Neural cell (in vitro differentiated cells): Measurements from ENCODE around the gene PARD6G. TPM values are rescaled to one million over a fixed set of nuclear protein-coding genes. Genes with fewer than 3 reads are reported as not detected.
A peak's percentile ranks its signal among the peaks of the same experiment; 100 is the strongest.

Experiments
- H2AFZ ChIP-seq: fragments of 200-600, 300-800 bp; sonication (generic), shearing (Covaris generic); 2 replicates; pipeline ENCODE4 v1.6.0; 2014; ENCODE audit warnings: low read depth, mild to moderate bottlenecking, antibody characterized with exemption, low read length, moderate library complexity
- H3F3A ChIP-seq: fragments of 200-600 bp; shearing (Covaris generic); 2 replicates; pipeline ENCODE4 v1.6.1; 2016; ENCODE audit warnings: mild to moderate bottlenecking, moderate library complexity, mixed read lengths, antibody characterized with exemption, low read length; ENCODE audit not compliant: insufficient read depth, poor library complexity, severe bottlenecking
- H3K27ac ChIP-seq: fragments of 200-600, 300-800 bp; sonication (generic), shearing (Covaris generic); 2 replicates; pipeline ENCODE4 v1.5.1; 2014; ENCODE audit warnings: mild to moderate bottlenecking, low read length, moderate library complexity
- H3K27me3 ChIP-seq: fragments of 300-800, 200-600 bp; sonication (generic), shearing (Covaris generic); 2 replicates; pipeline ENCODE4 v1.6.0; 2014; ENCODE audit warnings: mild to moderate bottlenecking, low read depth, low read length, moderate library complexity; ENCODE audit not compliant: insufficient read depth
- H3K36me3 ChIP-seq: fragments of 300-800, 200-600 bp; sonication (generic), shearing (Covaris generic); 2 replicates; pipeline ENCODE4 v1.5.1; 2014; ENCODE audit warnings: mild to moderate bottlenecking, antibody characterized with exemption, low read length, moderate library complexity; ENCODE audit not compliant: insufficient read depth
- H3K4me2 ChIP-seq: fragments of 300-800, 200-600 bp; sonication (generic), shearing (Covaris generic); 2 replicates; pipeline ENCODE4 v1.6.0; 2014; ENCODE audit warnings: mild to moderate bottlenecking, low read length
- H3K4me3 ChIP-seq: fragments of 300-800, 200-600 bp; sonication (generic), shearing (Covaris generic); 2 replicates; pipeline ENCODE4 v1.5.1; 2014; ENCODE audit warnings: mild to moderate bottlenecking, low read length, moderate library complexity
- H3K79me2 ChIP-seq: fragments of 200-600 bp; shearing (Covaris generic); replicated peaks from 2 replicates; pipeline ENCODE4 v1.6.0; 2014; ENCODE audit warnings: mild to moderate bottlenecking, low read length, moderate library complexity; ENCODE audit not compliant: insufficient read depth
- H3K9ac ChIP-seq: fragments of 300-800, 200-600 bp; sonication (generic), shearing (Covaris generic); 2 replicates; pipeline ENCODE4 v1.6.1; 2016; ENCODE audit warnings: mild to moderate bottlenecking, low read length, mixed read lengths
- H3K9me2 ChIP-seq: fragments of 200-600 bp; shearing (Covaris generic); 2 replicates; pipeline ENCODE4 v1.6.1; 2016; ENCODE audit warnings: mild to moderate bottlenecking, low read length, mixed read lengths; ENCODE audit not compliant: insufficient read depth
- H3K9me3 ChIP-seq: fragments of 200-600, 300-800 bp; sonication (generic), shearing (Covaris generic); 2 replicates; pipeline ENCODE4 v1.6.1; 2016; ENCODE audit warnings: mild to moderate bottlenecking, mixed run types, low read length, moderate library complexity, mixed read lengths
- H4K20me1 ChIP-seq: fragments of 200-600 bp; shearing (Covaris generic); 2 replicates; pipeline ENCODE4 v1.6.1; 2016; ENCODE audit warnings: mild to moderate bottlenecking, mixed run types; ENCODE audit not compliant: insufficient read depth
- EP300 ChIP-seq: fragments of 450-650 bp; conservative IDR thresholded peaks from 2 replicates; pipeline ENCODE4 v1.6.1; 2014; ENCODE audit warnings: antibody characterized with exemption, mild to moderate bottlenecking, moderate library complexity; ENCODE audit not compliant: poor library complexity, severe bottlenecking
- EZH2 ChIP-seq: fragments of 200-600, 300-800 bp; shearing (Covaris generic), sonication (generic); IDR thresholded peaks from 2 replicates; pipeline ENCODE4 v1.6.1; 2014; ENCODE audit warnings: antibody characterized with exemption, low read length, borderline replicate concordance, mild to moderate bottlenecking; ENCODE audit not compliant: insufficient read depth, poor library complexity, severe bottlenecking
- MXI1 ChIP-seq: fragments of 450-650 bp; conservative IDR thresholded peaks from 2 replicates; pipeline ENCODE4 v1.6.1; 2014; ENCODE audit warnings: antibody characterized with exemption, mild to moderate bottlenecking; ENCODE audit not compliant: poor library complexity, severe bottlenecking
- POLR2AphosphoS5 ChIP-seq: IDR thresholded peaks from 2 replicates; pipeline ENCODE4 v1.6.1; 2012
- RAD21 ChIP-seq: fragments of 450-650 bp; conservative IDR thresholded peaks from 2 replicates; pipeline ENCODE4 v1.6.1; 2014; ENCODE audit warnings: antibody characterized with exemption, mild to moderate bottlenecking, moderate library complexity
- SMC3 ChIP-seq: fragments of 450-650 bp; conservative IDR thresholded peaks from 2 replicates; pipeline ENCODE4 v1.6.1; 2014; ENCODE audit warnings: antibody characterized with exemption, mild to moderate bottlenecking, moderate library complexity; ENCODE audit not compliant: poor library complexity
- TAF1 ChIP-seq: IDR thresholded peaks from 2 replicates; pipeline ENCODE4 v1.6.1; 2012; ENCODE audit warnings: low read depth
- polyA plus RNA-seq: library from polyadenylated mRNA; depleted of rRNA; stranded (reverse); fragments of >200 nt; gene quantifications from 2 replicates; pipeline ENCODE4 v1.2.3, GENCODE V29; 2014
- TF ChIP-seq, protein P1 (sequence below): IDR thresholded peaks from 2 replicates; pipeline ENCODE4 v1.6.1; 2012; ENCODE audit warnings: borderline replicate concordance
- TF ChIP-seq, protein P2 (sequence below): fragments of 450-650 bp; IDR thresholded peaks from 2 replicates; pipeline ENCODE4 v1.5.1; 2014; ENCODE audit warnings: antibody characterized with exemption, mild to moderate bottlenecking, moderate library complexity; ENCODE audit not compliant: poor library complexity, severe bottlenecking

The PARD6G gene
- polyA plus RNA-seq, 1 donor from 2014 or later: 9.3 TPM

- Histone ChIP-seq H3K27ac (no peak overlapping the region), H3F3A (no peaks in the 10 kb centered on the region), H3K9ac (no peak overlapping the region)
Observed at GRCh38 chr18:80157708-80158343, 89.5 kb downstream of the PARD6G start.

DNA sequence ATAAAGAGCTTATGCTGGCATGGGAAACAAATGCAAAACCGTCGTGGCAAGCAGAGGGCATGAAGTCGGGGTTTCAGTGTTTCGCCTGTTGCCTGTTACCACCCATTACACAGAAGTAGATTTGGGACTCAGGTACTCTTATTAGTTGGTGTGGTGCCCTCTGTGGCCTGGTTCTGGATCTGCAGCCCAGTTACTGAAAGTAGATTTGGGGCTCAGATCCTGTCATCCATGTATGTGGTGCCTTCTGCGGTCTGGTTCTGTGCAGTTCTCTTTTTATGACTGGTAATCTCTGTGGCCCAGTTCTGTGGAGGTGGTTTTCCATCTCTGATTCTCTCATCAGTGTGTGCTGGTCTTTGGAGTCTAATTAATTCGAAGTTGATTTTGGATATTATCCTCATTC is 93.0 kb downstream of the PARD6G start:
- no peak overlapping the region for H3K9ac ChIP-seq
- no peak overlapping the region for H2AFZ ChIP-seq
- H3K36me3 ChIP-seq: no peaks in the 10 kb centered on the region
- H3K9me3 ChIP-seq: no peaks in the 10 kb centered on the region
- H3K4me2 ChIP-seq: no peak overlapping the region
- H3F3A ChIP-seq: no peaks in the 10 kb centered on the region
- H3K4me3 ChIP-seq: no peak overlapping the region
- H3K27ac ChIP-seq: no peak overlapping the region
- no peaks in the 10 kb centered on the region for H3K79me2 ChIP-seq
- TF ChIP-seq, protein P1, sequence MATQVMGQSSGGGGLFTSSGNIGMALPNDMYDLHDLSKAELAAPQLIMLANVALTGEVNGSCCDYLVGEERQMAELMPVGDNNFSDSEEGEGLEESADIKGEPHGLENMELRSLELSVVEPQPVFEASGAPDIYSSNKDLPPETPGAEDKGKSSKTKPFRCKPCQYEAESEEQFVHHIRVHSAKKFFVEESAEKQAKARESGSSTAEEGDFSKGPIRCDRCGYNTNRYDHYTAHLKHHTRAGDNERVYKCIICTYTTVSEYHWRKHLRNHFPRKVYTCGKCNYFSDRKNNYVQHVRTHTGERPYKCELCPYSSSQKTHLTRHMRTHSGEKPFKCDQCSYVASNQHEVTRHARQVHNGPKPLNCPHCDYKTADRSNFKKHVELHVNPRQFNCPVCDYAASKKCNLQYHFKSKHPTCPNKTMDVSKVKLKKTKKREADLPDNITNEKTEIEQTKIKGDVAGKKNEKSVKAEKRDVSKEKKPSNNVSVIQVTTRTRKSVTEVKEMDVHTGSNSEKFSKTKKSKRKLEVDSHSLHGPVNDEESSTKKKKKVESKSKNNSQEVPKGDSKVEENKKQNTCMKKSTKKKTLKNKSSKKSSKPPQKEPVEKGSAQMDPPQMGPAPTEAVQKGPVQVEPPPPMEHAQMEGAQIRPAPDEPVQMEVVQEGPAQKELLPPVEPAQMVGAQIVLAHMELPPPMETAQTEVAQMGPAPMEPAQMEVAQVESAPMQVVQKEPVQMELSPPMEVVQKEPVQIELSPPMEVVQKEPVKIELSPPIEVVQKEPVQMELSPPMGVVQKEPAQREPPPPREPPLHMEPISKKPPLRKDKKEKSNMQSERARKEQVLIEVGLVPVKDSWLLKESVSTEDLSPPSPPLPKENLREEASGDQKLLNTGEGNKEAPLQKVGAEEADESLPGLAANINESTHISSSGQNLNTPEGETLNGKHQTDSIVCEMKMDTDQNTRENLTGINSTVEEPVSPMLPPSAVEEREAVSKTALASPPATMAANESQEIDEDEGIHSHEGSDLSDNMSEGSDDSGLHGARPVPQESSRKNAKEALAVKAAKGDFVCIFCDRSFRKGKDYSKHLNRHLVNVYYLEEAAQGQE: no peak
- no peak for TF ChIP-seq POLR2AphosphoS5
- no peak for TF ChIP-seq EP300
- TF ChIP-seq SMC3: no peak
- no peak for TF ChIP-seq EZH2
- TF ChIP-seq, protein P2, sequence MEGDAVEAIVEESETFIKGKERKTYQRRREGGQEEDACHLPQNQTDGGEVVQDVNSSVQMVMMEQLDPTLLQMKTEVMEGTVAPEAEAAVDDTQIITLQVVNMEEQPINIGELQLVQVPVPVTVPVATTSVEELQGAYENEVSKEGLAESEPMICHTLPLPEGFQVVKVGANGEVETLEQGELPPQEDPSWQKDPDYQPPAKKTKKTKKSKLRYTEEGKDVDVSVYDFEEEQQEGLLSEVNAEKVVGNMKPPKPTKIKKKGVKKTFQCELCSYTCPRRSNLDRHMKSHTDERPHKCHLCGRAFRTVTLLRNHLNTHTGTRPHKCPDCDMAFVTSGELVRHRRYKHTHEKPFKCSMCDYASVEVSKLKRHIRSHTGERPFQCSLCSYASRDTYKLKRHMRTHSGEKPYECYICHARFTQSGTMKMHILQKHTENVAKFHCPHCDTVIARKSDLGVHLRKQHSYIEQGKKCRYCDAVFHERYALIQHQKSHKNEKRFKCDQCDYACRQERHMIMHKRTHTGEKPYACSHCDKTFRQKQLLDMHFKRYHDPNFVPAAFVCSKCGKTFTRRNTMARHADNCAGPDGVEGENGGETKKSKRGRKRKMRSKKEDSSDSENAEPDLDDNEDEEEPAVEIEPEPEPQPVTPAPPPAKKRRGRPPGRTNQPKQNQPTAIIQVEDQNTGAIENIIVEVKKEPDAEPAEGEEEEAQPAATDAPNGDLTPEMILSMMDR: no peak
- TF ChIP-seq MXI1: no peak
- TF ChIP-seq RAD21: no peak
- TF ChIP-seq TAF1: no peak
- no peaks in the 10 kb centered on the region for H3K27me3 ChIP-seq
- H4K20me1 ChIP-seq: no peaks in the 10 kb centered on the region
- H3K9me2 ChIP-seq: no peaks in the 10 kb centered on the region

More at GRCh38 chr18:80157708-80158343, 89.5 kb downstream of the PARD6G start:
- Histone ChIP-seq H3K4me3 (no peak overlapping the region), H3K27me3 (no peaks in the 10 kb centered on the region), H3K9me2 (no peaks in the 10 kb centered on the region), H3K36me3 (no peaks in the 10 kb centered on the region), H3K4me2 (no peak overlapping the region), H4K20me1 (no peaks in the 10 kb centered on the region), H3K9me3 (no peaks in the 10 kb centered on the region), H2AFZ (no peak overlapping the region), H3K79me2 (no peaks in the 10 kb centered on the region)
- TF ChIP-seq SMC3 (peak; percentile 84), RAD21 (peak; percentile 85)
- TF ChIP-seq, protein P1: no peak
- TF ChIP-seq, protein P2: peak; percentile 85
